ENCODE measurements around the gene TMEFF1.

- TF ChIP-seq ARNTL (CRISPR knock-in tag; IDR thresholded peaks at IDR 0.05; ENCODE audit: borderline replicate concordance, low read depth) = no peak
- no peak for TF ChIP-seq ZFP30 (CRISPR knock-in tag; IDR thresholded peaks at IDR 0.05)
- no peak for TF ChIP-seq PATZ1 (CRISPR knock-in tag; IDR thresholded peaks at IDR 0.05; ENCODE audit: borderline replicate concordance)
- TF ChIP-seq ESRRG (CRISPR knock-in tag; IDR thresholded peaks at IDR 0.05) = no peak
- TF ChIP-seq ZFP3 (CRISPR knock-in tag; IDR thresholded peaks at IDR 0.05) = no peak
- TF ChIP-seq ZNF70 (CRISPR knock-in tag; IDR thresholded peaks at IDR 0.05) = no peak
- no peak for TF ChIP-seq PPARA (CRISPR knock-in tag; IDR thresholded peaks at IDR 0.05; ENCODE audit: borderline replicate concordance)
- TF ChIP-seq TCF4 (CRISPR knock-in tag; IDR thresholded peaks at IDR 0.05; ENCODE audit: borderline replicate concordance) = no peak
- TF ChIP-seq ISL1 (CRISPR knock-in tag; IDR thresholded peaks at IDR 0.05) = no peak
- no peak for TF ChIP-seq ZNF565 (CRISPR knock-in tag; conservative IDR thresholded peaks at IDR 0.05; ENCODE audit: low read depth)
- TF ChIP-seq BACH2 (CRISPR knock-in tag; IDR thresholded peaks at IDR 0.05; ENCODE audit: borderline replicate concordance) = no peak
- no peak for TF ChIP-seq RARB (CRISPR knock-in tag; IDR thresholded peaks at IDR 0.05)
- no peak for TF ChIP-seq SNAI2 (CRISPR knock-in tag; IDR thresholded peaks at IDR 0.05)
Observed at GRCh38 chr9:100492952-100493351, 20.0 kb downstream of the TMEFF1 start.

All from SK-N-SH treated with all-trans-retinoic acid at 6 μM for 48 hours (cell line).